Stimulated activated CD4-positive, alpha-beta T cell treated with anti-CD3 and anti-CD28 coated beads, Interleukin-4, amount 100 ng/mL, for 24 hours (primary cell): ENCODE data around the gene ALDH3A1.

ENCODE experiments used
- DNase-seq: peaks from one replicate; pipeline ENCODE4 v3.0.0-alpha.2; 2020

ALDH3A1 gene

GRCh38 chr17:19702217-19702641 lies 45.9 kb downstream of the ALDH3A1 start:
- DNase-seq, result no peak
